ENCODE results near the gene UTP4.
"Not testable (repeated sequence)": the region's sequence is repeated elsewhere in the genome, so short reads cannot be mapped to it uniquely, and the experiment has no call there.

Gene UTP4

GRCh38 chr16:69111216-69111875 lies 21.1 kb upstream of the UTP4 start:
- no peak for FAIRE-seq

GRCh38 chr16:69111876-69112230 lies 20.6 kb upstream of the UTP4 start:
- FAIRE-seq: no peak

GRCh38 chr16:69112285-69113129 lies 19.9 kb upstream of the UTP4 start:
- FAIRE-seq: no peak

- no peak for FAIRE-seq
Measured at GRCh38 chr16:69113216-69113615, 19.2 kb upstream of the UTP4 start.

GRCh38 chr16:69114346-69114975 lies 18.0 kb upstream of the UTP4 start:
- FAIRE-seq: no peak

GRCh38 chr16:69114976-69115355 lies 17.5 kb upstream of the UTP4 start:
- no peak for FAIRE-seq

GRCh38 chr16:69115361-69115760 lies 17.1 kb upstream of the UTP4 start:
- no peak for FAIRE-seq

GRCh38 chr16:69115837-69116236 lies 16.6 kb upstream of the UTP4 start:
- no peak for FAIRE-seq

GRCh38 chr16:69116256-69116875 lies 16.1 kb upstream of the UTP4 start:
- no peak for FAIRE-seq

- no peak for FAIRE-seq
Measured at GRCh38 chr16:69116906-69117305, 15.5 kb upstream of the UTP4 start.

GRCh38 chr16:69118468-69118867 lies 14.0 kb upstream of the UTP4 start:
- FAIRE-seq: no peak

- FAIRE-seq: no peak
Measured at GRCh38 chr16:69118994-69119393, 13.5 kb upstream of the UTP4 start.

GRCh38 chr16:69119536-69119935 lies 12.9 kb upstream of the UTP4 start:
- no peak for FAIRE-seq

GRCh38 chr16:69120096-69120664 lies 12.3 kb upstream of the UTP4 start:
- no peak for FAIRE-seq

- FAIRE-seq: peak; percentile 96
Measured at GRCh38 chr16:69123910-69124309, 8.5 kb upstream of the UTP4 start.

- not testable (repeated sequence) for FAIRE-seq
Measured at GRCh38 chr16:69124406-69124805, 8.0 kb upstream of the UTP4 start.

GRCh38 chr16:69124961-69125360 lies 7.5 kb upstream of the UTP4 start:
- not testable (repeated sequence) for FAIRE-seq

- FAIRE-seq: no peak
Measured at GRCh38 chr16:69126221-69126620, 6.2 kb upstream of the UTP4 start.

GRCh38 chr16:69126801-69127200 lies 5.6 kb upstream of the UTP4 start:
- FAIRE-seq: not testable (repeated sequence)

GRCh38 chr16:69127966-69128510 lies 4.4 kb upstream of the UTP4 start:
- no peak for FAIRE-seq

GRCh38 chr16:69130461-69130860 lies 2.0 kb upstream of the UTP4 start:
- no peak for FAIRE-seq

GRCh38 chr16:69131167-69131838 lies 1.1 kb upstream of the UTP4 start:
- no peak for FAIRE-seq

Data from islet of Langerhans (tissue), 1 donor.